Renal cortex interstitium (tissue), 15 donors: ENCODE data around the gene GTPBP3. TPM values are rescaled to one million over a fixed set of nuclear protein-coding genes. Genes with fewer than 3 reads are reported as not detected.
"Not testable (repeated sequence)": the region's sequence is repeated elsewhere in the genome, so short reads cannot be mapped to it uniquely, and the experiment has no call there.

Experiments used
- DNase-seq, 11 donors: peaks; one replicate each; pipeline ENCODE4 v3.0.0-alpha.2; 2013; ENCODE audit warnings: low read depth in 9 of 11, low spot score in 4 of 11; ENCODE audit errors: extremely low read depth in 1 of 11
- long read RNA-seq, 16 experiments: transcript quantifications; one replicate each; lab custom pipeline, GENCODE V29; 2026
- polyA plus RNA-seq, 3 donors: library from polyadenylated mRNA; unstranded; fragments of 120-200 nt; gene quantifications; one replicate each; pipeline ENCODE4 v1.2.1, GENCODE V29; 2013; ENCODE audit not compliant: insufficient read length in 3 of 3

The GTPBP3 gene
- 10 to 100 TPM; 17.7 to 28.5 (median 20.1) TPM for polyA plus RNA-seq
- long read RNA-seq, donor 1, partial matches to known transcripts = 0 of 3 reads
- long read RNA-seq, donor 1, other reads (novel, unspliced or antisense) = 0 of 3 reads
- long read RNA-seq, donor 2, partial matches to known transcripts = 0 of 4 reads
- long read RNA-seq, donor 2, other reads (novel, unspliced or antisense) = 0 of 4 reads
- long read RNA-seq, donor 3, partial matches to known transcripts = 13 of 17 reads
- long read RNA-seq, donor 3, other reads (novel, unspliced or antisense) = 0 of 17 reads
- long read RNA-seq, donor 4, partial matches to known transcripts = 0 of 2 reads
- long read RNA-seq, donor 4, other reads (novel, unspliced or antisense) = 0 of 2 reads
- long read RNA-seq, donor 5, partial matches to known transcripts = 0 of 13 reads
- long read RNA-seq, donor 5, other reads (novel, unspliced or antisense) = 0 of 13 reads
- long read RNA-seq, donor 6, partial matches to known transcripts = 0 of 5 reads
- long read RNA-seq, donor 6, other reads (novel, unspliced or antisense) = 0 of 5 reads
- long read RNA-seq, donor 7, partial matches to known transcripts = 0 of 1 reads
- long read RNA-seq, donor 7, other reads (novel, unspliced or antisense) = 0 of 1 reads
- long read RNA-seq, donor 8 = 0 reads
- long read RNA-seq, donor 9, partial matches to known transcripts = 0 of 4 reads
- long read RNA-seq, donor 9, other reads (novel, unspliced or antisense) = 0 of 4 reads
- long read RNA-seq, donor 10, partial matches to known transcripts = 0 of 3 reads
- long read RNA-seq, donor 10, other reads (novel, unspliced or antisense) = 0 of 3 reads
- long read RNA-seq, donor 11, partial matches to known transcripts = 0 of 4 reads
- long read RNA-seq, donor 11, other reads (novel, unspliced or antisense) = 0 of 4 reads
- long read RNA-seq, donor 12, partial matches to known transcripts = 0 of 1 reads
- long read RNA-seq, donor 12, other reads (novel, unspliced or antisense) = 0 of 1 reads
- long read RNA-seq, donor 13, transcript GTPBP3-201 (9 exons, 2,579 nt) = major isoform, 6 of 6 reads
- long read RNA-seq, donor 13, partial matches to known transcripts = 0 of 6 reads
- long read RNA-seq, donor 13, other reads (novel, unspliced or antisense) = 0 of 6 reads
- long read RNA-seq, donor 14, partial matches to known transcripts = 0 of 2 reads
- long read RNA-seq, donor 14, other reads (novel, unspliced or antisense) = 0 of 2 reads
- long read RNA-seq, donor 15 = 0 reads
- long read RNA-seq, donor 16, transcript GTPBP3-208 (2 exons, 564 nt) = major isoform, 7 of 19 reads
- long read RNA-seq, donor 16, transcript GTPBP3-222 (9 exons, 2,493 nt) = minor isoform, 5 of 19 reads
- long read RNA-seq, donor 16, partial matches to known transcripts = 0 of 19 reads
- long read RNA-seq, donor 16, other reads (novel, unspliced or antisense) = 0 of 19 reads

DNA sequence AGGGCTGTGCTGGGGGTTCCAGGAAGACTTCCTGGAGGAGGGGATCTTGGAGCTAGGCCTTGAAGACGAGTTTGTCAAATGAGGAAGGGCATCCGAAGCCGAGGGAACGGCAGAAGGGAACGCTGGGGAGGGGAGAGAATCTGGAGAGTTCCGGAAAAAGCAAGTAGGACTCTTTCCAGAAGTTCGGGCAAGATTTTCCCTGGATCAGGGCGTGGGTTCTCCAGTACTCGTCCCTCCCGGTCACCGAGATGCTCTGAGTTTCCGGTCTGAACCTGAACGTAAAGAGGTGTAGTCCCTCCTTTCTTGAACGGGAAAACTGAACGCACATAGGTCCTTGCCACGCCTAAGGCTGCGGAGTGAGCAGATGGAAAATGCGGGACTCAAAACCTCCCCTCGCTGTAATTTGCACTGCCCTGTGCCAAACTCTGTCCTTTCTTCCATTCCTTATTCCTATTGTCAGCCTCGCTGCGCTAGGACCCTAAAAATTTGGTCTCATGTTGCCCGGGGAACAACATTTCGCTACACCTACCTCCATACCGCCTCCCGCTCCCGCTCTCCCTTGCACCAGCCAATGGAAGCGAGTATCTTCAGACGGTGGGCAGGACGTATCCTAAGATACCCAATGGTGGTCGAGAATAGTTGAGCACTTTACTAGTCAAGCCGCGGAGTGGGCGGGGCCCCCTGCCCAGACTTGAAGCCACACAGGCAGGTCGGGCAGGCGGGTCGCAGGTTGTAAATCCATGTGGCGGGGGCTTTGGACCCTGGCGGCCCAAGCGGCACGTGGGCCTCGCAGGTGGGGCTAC lies at the start of gene GTPBP3:
GTPBP3 (plus strand) TSS at position 682 of the 803 bp plus-strand sequence; CDS start at position 741, 59 bp downstream.
- peak; percentile 91 to 98 (median 95) for DNase-seq

DNA sequence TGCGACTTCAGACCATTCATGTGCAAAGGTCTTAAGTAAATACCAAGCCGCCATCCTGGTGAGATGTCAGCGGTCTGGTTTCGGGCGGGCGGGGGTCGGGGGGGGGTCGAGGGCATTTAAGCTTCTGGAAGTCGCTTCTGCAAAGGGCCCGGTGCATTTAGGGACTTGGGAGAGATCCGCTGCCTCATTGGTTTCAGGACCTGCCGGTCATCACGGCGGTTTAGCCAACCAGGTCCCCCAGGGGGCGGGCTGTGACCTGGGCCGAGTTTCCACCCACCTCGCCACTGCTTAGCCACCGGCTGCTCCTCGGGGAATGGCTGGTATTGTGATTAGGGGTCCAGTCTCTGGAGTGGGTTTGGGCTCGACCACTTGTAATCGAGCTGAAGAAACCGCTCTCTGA lies 47.9 kb upstream of the GTPBP3 start:
- DNase-seq = peak in 5 of 11 donors; percentile 51 to 74 (median 60)

DNA sequence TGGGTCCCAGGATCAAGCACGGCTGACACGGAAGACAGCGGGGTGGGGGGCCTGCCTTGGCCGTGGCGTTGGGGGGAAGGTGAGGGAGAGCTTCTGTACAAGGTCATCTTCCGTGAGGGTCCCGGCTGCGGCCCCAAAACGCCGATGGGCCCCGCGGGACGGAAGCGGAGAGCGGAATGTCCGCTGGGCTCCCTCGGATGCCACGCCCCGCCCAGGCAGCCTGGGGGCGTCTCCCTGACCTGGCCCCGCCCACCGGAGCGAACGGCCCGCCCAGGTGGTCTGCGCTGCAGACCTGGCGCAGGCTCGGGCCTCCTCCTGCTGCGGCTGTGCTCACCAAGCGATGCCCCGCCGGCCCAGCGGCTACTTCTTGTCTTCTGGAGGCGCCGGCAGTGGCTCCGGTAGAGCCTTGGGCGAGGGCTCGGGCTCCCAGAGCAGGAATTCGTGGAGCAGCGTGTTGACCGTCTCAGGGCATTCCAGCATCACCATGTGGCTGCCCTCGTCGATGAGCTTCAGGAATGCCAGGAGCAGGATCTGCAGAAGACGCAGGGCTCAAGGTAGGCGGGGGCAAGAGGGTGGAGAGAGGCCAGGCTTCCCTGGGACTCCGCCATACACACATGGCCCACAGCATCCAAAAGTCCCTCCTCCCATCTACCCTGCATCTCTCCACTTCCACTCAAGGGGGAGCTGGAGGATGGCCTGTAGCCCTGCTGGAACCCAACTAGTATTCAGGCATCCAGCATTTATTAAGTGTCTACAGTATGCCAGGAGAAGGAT lies 44.9 kb upstream of the GTPBP3 start:
- peak in 8 of 11 donors; percentile 46 to 75 (median 72) for DNase-seq

DNA sequence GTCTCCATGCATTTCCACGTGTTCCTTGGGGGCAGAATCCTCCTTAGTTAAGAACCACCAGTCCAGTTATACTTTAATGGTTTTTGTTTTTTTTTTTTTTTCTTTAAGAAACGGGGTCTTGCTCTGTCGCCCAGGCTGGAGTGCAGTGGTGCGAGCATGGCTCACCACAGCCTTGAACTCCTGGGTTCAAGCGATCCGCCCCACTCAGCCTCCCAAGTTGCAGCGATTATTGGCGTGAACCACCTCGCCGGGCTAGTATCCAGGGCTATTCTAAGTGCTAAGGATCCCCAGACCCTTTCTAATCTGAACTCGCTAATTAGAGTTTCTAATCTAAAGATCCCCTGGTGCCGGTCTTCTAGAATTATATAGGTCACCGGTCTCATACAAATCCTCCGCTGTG lies 43.7 kb upstream of the GTPBP3 start:
- DNase-seq = no peak

GRCh38 chr19:17294051-17294891 lies 43.1 kb upstream of the GTPBP3 start:
- no peak for DNase-seq

- DNase-seq = not testable (repeated sequence)
Measured at GRCh38 chr19:17295551-17295950, 41.8 kb upstream of the GTPBP3 start.

DNA sequence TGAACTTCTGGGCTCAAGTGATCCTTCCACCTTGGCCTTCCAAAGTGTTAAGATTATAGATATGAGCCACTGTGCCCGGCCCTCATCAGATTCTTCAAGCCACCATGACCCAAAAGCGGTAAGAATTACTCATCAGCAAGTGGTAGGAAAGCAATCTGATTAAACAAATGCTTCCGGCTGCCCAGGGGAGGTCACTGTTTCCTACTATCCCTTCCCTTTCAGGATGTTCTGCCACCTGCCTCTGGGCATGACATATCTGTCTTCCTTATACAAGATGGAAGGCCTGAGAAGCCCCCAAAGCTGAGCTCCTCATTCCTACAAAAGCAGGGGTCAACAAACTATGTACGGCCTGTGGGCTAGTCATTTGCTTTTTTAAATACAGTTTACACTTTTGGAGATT lies 41.1 kb upstream of the GTPBP3 start:
- no peak for DNase-seq

- DNase-seq = no peak
Measured at GRCh38 chr19:17296976-17297375, 40.4 kb upstream of the GTPBP3 start.

DNA sequence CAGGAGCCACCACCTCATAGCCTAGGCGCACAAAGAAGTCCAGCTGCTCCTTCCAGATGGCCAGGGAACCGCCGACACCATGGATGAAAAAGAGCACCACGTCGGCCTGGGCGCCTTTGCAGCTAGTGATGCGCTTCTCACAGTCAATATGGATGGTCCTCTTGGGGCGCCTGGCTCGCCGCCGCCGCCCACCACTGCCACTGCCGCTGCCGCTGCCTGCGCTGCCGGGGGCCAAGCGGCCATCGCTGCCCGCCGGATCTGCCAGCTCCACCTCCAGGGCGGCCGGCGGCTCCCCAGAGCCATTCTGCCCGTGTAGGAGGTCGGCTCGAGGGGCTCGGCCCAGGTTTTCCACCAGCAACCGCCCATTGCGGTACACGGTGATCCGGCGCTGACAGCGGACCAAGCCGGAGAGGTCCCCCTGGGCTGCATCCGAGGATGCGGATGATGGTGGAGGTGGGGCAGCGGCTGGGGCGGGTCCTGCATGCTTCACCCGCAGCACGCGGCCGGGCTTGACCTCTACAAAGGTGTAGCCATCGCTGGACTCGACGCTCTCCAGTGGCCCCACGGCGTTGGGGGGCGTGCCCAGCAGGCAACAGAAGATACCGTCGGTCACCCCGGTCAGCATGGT lies 36.2 kb upstream of the GTPBP3 start:
- no peak for DNase-seq

GRCh38 chr19:17302391-17303166 lies 34.8 kb upstream of the GTPBP3 start:
- no peak for DNase-seq

DNA sequence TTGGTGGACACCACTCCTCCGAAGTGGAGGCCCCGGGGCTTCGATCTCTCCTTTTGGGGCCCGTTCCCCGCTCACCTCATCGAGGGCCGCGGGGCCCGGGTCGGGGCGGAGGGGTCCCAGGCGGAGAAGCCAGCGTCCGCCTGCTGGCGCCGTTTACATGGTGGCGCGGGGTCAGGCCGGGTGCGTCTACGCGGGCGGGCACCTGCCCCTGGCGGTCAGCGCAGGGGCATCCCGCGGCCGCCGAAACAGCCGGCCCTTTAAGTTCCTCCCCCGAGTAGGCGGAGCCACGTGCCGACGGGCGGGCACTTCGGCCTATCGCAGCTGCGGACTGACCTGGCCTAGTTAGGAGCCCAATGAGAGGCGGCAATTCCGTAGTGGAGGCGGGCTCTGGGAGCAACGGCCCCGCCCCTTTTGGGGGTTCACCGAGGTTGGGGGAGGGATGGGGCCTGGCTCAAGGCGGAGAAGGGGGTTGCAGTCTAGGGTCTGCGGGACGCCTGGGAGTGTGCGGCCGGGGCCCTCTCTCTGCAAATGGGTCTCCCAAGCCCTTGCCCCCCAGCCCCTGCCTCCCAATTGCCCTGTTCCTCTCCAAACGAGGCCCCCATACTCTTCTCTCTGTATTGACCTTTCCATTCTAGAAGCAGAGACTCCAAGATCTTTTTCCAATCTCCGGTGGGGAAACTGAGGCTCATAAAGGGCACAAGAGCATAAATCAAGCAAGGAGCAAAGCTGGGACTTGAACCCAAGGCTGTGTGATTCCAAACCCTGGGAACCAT lies 34.0 kb upstream of the GTPBP3 start, which contains the start of gene ABHD8:
ABHD8 (minus strand) TSS at position 259 of the 773 bp plus-strand sequence. CDS start 1,809 bp downstream, outside the sequence.
- peak; percentile 83 to 95 (median 92) for DNase-seq

- DNase-seq = no peak
Measured at GRCh38 chr19:17303940-17304267, 33.4 kb upstream of the GTPBP3 start.

- DNase-seq = no peak
Measured at GRCh38 chr19:17304386-17305215, 32.8 kb upstream of the GTPBP3 start.

GRCh38 chr19:17305216-17305516 lies 32.2 kb upstream of the GTPBP3 start:
- DNase-seq = no peak
